OCI-LY3 (cell line): ENCODE measurements around the gene ABCF2.

Experiments
- CTCF ChIP-seq: fragments of 200-600, 300-600 bp; sonication (generic); IDR thresholded peaks from 2 replicates; pipeline ENCODE4 v1.5.1; 2014; ENCODE audit warnings: antibody characterized with exemption, low read length, low read depth
- EZH2phosphoT487 ChIP-seq: fragments of 200-600 bp; shearing (Covaris generic); IDR thresholded peaks from 2 replicates; pipeline ENCODE4 v1.6.1; 2018; ENCODE audit warnings: antibody characterized with exemption, mixed run types, low read depth

GRCh38 chr7:151246102-151246850, 19.3 kb upstream of the ABCF2 start:
- TF ChIP-seq CTCF (no peak), EZH2phosphoT487 (no peak)
